GM18508 (cell line): ENCODE measurements around the gene SHANK3.
"Not testable (repeated sequence)": the region's sequence is repeated elsewhere in the genome, so short reads cannot be mapped to it uniquely, and the experiment has no call there.

Source experiments
- ATAC-seq: cut with Tn5 transposase; IDR thresholded peaks from one replicate; pipeline ENCODE4 v1.9.1; 2021; ENCODE audit warnings: moderate number of reproducible peaks; ENCODE audit not compliant: insufficient read depth, unreplicated experiment

SHANK3 gene

DNA sequence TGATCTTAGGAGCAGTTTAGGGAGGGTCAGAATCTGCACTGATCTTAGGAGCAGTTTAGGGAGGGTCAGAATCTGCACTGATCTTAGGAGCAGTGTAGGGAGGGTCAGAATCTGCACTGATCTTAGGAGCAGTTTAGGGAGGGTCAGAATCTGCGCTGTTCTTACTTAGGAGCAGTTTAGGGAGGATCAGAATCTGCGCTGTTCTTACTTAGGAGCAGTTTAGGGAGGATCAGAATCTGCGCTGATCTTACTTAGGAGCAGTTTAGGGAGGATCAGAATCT, 28.9 kb upstream of the SHANK3 start:
- ATAC-seq = not testable (repeated sequence)

DNA sequence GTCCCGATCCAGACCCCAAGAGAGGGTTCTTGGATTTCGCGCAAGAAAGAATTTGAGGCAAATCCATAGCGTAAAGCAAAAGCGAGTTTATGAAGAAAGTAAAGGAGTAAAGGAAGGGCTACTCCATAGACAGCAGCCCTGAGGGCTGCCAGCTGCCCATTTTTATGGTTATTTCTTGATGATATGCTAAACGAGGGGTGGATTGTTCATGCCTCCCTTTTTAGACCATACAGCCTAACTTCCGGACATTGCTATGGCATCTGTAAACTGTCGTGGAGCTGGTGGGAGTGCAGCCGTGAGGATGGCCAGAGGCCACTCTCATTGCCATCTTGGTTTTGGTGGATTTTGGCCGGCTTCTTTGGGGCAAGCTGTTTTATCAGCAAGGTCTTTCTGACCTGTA, 19.4 kb upstream of the SHANK3 start:
- ATAC-seq = no peak

DNA sequence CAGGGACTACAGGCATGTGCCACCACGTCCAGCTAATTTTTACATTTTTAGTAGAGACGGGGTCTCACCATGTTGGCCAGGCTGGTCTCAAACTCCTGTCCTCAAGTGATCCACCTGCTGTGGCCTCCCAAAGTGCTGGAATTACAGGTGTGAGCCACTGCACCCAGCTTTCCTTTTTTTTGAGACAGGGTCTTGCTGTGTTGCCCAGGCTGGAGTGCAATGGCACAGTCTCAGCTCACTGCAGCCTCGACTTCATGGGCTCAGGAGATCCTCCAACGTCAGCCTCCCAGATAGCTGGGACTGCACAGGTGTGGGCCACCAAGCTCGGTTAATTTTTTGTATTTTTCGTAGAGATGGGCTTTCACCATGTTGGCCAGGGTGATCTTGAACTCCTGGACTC, 18.0 kb upstream of the SHANK3 start:
- not testable (repeated sequence) for ATAC-seq

DNA sequence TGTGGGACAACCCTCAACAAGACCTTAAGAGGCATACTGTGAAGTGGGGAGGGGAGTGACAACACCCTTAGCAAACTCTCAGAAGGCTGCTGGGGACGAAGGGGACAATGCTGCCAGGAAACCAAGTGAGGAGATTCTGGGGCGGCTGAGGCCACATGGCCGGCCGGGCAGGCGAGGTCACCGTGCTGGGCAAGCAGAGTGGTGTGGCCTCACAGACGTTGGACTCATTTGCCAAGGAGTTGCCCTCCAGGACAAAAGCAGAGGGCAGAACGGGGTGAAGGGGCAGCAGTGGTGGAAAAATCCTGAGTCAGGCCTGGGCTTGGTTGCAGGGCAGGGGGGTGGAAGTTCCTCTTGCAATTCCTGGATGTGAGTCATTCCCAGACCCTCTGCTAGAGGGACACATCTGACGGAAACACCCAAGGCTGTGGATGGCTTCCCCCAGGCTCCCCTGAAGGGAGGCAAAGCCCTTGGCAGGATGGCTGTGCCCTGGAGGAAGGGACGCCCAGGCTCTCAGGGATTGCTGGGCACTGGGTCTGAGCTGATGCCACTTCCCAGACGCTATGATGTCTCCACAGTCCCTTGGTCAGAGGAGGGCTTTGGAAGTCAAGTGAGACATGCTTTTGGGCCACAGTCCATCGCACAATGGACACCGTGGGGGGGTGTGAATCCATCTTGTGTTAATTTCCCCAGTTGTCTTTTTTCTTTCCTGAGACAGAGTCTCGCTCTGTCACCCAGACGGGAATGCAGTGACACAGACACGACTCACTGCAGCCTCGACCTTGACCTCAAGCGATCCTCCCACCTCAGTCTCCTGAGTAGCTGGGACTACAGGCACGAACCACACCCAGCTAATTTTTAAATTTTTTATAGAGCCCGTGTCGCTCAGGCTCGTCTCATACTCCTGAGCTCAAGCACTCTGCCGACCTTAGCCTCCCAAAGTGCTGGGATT, 16.2 kb upstream of the SHANK3 start:
- ATAC-seq = no peak

DNA sequence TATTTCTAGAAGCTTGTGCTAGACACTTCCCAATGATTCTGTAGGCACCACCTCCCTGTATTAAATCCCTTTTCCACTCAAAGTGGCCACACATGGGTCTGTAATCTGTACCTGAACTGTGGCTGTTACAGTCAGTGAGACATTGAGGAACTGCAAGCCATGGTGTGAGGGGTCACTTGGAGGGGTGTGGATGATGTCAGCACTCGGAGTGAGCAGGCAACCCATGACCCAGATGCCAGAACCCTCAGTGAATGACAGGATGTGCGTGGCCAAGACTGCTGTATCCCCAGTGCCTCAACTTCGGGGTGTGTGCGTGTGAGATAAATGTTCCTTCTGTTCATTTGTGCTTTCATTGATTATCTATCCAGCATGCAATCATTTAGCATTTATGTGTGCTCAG, 14.7 kb upstream of the SHANK3 start:
- ATAC-seq = no peak

DNA sequence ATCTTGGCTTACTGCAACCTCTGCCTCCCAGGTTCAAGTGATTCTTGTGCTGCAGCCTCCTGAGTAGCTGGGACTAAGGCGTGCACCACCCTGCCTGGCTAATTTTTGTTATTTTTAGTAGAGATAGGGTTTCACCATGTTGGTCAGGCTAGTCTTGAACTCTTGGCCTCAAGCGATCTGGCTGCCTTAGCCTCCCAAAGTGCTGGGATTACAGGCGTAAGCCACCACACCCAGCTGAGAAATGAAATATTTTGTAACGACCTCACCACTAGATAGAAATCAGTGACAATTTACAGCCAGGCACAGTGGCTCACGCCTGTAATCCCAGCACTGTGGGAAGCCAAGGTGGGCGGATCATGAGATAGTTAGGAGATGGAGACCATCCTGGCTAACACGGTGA, 12.9 kb upstream of the SHANK3 start:
- not testable (repeated sequence) for ATAC-seq

DNA sequence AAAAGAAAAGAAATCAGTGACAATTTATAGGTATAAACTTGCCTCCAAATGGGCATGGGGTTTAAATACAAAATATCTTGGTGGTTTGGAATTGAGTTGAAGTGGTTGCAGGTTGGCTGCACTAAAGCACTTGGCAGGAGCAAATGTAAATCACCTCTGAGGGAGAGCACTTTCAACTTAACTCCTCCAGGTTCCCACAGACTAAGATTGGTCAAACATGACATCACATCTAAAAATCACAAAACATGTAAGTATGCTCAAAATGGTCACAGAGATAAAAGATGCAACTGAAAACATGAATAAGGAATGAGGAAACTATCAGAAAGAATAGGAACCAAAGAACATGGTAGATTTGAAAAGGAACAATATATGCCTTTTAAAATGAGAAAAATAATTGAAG, 12.3 kb upstream of the SHANK3 start:
- ATAC-seq = no peak

DNA sequence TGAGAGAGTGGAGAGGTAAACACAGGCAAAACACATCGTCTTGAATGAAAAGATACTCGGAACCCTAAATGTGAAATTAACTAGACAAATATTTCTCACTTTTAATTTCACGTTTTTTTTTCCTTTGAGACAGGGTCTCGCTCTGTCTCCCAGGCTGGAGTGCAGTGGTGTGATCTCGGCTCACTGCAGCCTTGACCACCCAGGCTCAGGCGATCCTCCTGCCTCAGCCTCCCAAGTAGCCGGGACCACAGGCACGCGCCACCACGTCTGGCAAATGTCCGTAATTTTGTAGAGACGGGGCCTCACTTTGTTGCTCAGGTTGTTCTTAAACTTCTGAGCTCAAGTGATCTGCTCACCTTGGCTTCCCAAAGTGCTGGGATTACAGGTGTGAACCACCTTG, 7.4 kb upstream of the SHANK3 start:
- no peak for ATAC-seq

DNA sequence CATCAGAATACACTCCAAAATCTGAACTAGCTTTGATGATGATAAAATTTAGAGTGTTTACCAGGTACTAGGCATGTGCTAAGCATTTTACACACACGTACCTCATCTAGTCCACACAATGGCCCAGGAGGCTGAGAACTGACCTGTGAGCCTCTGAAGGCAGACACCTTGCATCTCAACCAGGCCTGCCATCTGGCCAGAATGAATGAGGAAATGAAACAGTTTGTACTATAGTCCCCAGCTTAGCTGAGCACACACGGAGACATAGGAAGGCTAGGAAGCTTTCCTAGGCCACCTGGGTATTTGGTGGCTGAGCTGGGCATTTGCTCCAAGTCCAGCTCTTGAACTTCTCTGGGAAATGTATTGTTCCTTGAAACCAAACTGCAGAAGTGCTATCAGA, 6.9 kb upstream of the SHANK3 start:
- ATAC-seq = no peak

DNA sequence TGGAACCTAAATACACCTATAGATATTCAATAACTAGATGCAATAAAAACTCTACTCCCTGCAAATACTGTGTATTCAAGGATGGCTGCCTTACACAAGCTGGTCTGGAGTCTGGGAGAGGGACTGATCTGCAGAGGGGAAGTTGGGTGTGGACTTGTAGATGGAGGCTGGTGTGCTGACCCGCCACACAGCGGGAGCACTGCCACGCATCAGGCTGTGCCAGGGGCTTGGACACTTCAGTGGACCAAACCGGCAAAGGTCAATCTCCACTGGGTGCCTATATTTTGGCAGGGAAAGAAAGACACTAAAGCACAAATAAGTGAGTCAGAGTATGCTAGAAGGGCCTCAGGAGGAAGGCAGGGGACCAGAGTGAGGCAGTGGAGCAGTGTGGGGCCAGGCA, 2.1 kb upstream of the SHANK3 start:
- ATAC-seq = no peak

DNA sequence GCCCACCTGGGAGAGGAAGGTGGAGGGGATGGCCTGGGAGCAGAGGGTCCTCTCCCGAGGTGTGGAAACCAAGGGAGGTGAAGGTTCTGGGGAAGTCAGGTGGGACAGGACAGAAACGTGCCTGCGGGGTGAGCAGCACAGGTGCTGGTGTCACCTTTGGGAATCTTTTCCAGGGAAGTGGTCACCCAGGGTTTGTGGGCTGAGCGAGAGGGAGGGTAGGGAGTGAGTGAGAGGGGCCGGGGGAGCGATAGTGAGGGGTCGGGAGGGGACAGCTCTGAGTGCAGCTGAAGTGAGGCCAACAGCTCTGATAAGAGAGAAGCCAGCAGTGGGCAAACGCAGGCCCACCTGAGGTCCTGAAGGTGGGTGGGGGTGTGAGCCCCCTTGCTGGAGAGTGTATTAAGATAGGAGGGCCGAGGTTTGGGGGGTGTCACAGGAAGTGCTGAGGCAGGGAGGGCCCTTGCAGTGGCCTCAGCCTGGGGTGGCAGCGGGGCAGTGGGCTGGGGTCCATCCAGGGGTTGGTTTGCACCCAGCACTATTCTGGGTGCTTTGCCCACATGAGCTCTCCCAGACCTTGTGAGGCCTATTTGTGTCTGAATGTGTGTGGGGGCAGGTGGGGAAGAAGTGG, 1.6 kb upstream of the SHANK3 start:
- no peak for ATAC-seq

DNA sequence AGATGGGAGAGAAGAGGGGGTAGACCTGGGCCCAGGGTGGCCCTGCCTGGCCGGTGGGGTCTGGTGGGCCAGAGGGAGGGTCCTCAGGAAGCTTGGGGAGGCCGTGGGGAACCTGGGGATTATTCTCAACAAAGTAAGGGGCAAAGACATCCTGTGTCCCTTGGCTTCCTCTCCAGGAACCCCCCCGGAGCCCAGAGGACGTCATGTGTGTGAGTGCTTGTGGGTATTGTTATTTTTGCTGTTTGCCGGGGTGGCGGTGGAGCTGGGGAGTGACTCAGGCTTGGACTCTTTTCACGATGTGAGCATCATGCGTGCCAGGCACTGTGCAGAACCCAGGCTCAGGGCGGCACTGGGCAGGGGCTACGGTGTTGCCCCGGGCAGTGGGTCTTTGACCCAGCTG, 982 bp upstream of the SHANK3 start:
- no peak for ATAC-seq

DNA sequence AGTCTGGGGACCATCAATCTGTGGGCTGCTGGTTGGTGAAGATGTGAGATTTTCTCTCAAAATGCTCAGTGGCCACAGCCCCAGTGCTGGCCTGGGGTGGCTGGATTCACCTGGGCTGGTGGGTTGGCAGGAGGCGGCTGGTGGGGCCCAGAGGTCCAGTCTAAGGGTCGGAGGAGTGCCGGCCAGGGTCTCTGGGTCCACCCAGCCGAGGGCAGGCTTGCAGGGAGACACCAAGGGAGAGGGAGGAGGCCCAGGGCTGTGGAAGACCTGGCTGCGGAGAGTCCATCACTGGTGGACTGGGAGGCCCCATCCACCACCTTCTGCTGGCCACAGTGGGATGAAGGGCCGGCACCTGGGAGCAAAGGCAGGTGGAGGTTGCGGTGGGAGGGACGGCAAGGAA, 582 bp upstream of the SHANK3 start:
- no peak for ATAC-seq

DNA sequence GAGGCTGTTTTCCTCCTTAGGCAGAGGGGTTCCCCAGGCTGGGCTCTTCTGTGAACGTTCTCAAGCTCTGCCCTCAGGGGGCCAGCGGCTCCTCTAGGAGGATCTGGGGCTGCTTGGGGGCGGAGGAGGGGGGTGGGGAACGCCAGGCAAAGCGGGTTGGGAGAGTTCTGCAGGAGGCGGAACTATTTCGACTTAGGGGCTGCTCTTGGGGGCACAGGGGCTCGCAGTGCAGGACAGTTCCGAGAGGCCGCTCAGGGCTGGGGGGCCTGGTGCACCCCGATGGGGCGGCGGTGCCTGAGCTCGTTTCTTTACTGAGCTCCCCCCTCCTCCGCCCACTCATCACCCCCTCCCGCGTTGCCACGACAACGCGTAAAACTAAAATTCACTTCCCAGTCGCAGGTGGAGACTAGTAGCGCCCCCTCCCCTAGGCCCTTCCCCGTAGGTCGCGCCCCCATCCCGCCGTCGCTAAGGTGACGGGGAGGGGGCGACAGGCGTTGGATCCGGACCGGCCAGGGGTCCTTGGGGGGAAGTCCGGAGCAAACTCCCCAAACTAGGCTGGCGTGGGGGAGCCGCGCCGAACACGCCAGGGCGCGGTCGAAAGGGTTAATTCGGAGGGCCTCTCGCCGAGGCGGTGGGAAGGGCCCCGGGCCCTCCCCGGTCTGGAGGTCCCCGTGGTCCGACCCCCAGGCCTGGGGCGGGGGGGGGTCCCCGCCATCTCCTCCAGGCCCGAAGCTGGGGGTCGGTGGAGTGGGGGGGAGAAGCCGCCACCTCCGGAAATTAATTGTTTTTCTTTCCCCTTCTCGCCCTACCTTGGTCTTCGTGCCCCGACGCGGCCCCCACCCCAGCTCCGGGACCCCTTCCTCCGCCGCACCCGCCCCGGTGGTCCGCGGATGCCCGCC, 857 bp downstream of the SHANK3 start:
- no peak for ATAC-seq

DNA sequence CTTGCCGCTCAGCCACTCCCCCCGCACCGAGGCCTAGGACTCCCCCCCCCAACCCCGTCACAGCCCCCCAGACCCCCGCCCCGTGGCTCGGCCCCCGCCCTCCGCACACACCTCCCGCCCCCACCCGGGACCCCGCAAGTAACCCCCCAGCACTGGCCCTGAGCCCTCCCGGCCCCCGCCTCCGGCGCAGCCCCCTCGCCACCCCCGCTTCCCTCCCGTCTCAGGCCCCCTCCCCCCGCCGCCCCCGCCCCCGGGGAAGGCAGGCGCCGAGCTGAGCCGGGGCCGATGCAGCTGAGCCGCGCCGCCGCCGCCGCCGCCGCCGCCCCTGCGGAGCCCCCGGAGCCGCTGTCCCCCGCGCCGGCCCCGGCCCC, 1.5 kb downstream of the SHANK3 start:
- no peak for ATAC-seq

DNA sequence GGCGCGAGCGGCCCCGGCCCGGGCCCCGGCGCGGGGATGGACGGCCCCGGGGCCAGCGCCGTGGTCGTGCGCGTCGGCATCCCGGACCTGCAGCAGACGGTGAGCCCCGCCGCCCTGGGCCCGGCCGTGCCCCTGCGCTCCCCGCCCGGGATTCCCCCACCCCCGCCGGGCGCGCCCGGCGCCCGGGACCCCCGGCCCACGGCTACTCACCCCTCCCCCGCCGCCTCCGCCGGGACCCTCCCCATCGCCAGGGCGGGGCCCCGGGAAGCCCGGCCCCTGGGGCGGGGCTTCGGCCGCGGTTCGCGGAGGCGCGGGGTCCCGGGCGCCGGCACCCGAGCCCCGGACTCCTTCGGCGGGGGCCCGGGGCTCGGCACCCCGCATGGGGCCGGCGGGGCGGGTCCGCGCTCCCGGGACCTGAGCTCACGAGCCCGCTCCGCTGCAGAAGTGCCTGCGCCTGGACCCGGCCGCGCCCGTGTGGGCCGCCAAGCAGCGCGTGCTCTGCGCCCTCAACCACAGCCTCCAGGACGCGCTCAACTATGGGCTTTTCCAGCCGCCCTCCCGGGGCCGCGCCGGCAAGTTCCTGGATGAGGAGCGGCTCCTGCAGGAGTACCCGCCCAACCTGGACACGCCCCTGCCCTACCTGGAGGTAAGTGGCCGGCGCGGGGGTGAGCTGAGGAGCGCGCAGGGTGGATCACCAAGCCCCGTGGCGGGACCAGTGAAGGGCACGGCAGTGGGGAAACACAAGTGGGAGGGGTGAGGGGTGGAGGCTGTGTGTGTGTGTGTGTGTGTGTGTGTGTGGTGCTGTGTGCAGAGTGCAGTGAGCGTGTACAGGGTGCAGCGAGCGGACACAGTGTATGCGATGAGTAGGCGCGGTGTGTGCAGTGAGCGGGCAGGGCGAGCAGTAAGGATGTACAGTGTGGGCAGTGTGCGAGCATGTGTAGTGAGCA, 2.3 kb downstream of the SHANK3 start:
- no peak for ATAC-seq

DNA sequence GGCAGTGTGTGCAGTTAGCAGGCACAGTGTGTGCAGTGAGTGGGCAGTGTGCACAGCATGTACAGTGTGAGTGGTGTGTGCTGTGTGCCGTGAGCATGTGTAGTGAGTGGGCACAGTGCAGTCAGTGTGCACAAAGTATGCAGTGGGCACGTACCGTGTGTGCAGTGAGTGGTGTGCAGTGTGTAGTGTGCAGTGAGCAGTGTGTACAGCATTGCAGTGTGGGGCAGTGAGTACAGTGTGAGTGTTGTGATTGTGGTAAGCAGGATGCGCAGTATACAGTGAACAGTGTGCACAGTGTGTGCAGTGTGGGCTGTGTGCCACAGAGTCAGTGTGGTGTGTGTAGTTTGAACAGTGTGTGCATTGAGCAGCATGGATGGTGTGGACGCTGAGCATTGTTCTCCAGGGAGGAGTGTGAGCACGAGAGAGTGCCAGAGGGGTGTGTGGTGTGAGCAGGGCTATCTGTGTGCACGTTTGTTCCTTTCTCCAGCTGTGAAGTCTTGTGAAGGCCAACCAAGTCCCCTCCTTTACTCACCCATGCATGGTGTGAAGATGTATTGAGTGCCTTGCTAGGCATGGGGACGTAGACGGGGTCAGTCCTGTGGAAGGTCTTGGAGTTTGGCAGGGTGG, 3.0 kb downstream of the SHANK3 start:
- no peak for ATAC-seq

DNA sequence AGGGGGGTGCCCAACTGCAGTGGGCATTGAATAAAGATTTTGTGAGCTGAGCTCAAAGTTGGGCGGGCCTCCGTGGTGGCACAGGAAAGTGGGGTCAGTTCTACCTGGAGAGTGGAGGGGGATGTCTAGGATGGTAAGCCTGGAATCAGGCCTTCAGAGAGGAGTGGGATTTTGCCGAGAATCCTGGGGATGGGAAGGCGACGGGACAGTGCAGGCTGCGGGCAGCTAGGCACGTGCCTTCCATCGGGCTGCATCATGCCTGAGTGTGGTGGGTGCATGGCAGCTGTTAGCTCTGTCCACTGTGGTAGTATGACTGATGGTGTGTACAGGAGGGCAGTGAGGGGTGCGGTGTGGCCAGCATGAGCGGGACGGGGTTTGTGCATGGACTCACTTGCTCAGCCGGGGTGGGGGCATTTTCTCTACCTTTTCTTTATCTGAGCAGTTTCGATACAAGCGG, 3.6 kb downstream of the SHANK3 start:
- no peak for ATAC-seq

DNA sequence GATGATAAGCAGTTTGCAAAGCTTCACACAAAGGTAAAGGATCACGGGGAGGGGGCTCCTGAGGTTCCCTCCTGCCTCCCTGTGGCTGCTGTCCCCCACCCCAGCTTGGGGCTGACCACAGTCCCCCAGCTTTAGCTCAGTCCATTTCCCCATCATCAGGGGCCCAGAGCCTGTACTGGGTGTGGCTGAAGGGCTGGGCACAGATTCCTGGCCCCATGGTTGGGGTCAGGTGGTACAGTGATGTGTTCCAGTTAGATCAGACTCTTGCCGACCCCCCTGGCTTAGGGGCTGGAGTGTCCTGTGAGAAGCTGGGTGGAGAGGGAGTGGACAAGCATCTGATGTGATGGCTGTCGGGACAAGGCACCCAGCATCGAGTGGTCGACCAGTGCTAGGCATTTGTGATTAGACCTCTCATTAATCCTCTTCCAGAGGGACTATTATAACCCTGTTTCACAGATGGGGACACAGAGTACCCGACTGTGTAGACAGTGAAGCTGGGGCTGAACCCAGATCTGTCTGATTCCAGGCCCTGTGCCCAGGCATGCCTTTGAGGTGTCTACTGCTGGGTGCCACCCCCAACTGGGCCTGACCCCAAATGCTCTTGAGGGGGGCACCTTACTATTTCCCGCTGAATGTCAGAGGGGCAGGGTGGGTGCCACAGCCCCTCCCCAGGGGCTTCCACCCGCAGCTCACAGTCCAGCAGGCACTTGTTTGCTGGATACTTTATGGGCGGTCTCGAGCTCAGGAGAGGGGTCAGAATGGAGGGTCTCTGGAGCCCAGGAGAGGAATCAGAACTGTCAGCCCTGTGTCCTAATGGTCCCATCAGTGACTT, 4.3 kb downstream of the SHANK3 start:
- no peak for ATAC-seq
